H1 (cell line): ENCODE data around the gene ARID5B. TPM values are rescaled to one million over a fixed set of nuclear protein-coding genes. Genes with fewer than 3 reads are reported as not detected.

Experiments used
- CTCF ChIA-PET: fragments of 300-600 bp; sonication (Branson Sonifier 250); formaldehyde crosslinking; loops from one replicate; lab custom pipeline; 2021; ENCODE audit not compliant: partially characterized antibody; lab: Charles Lee
- POLR2A ChIA-PET: fragments of 300-600 bp; sonication (Branson Sonifier 250); formaldehyde crosslinking; loops from one replicate; lab custom pipeline; 2021; ENCODE audit warnings: inconsistent platforms; ENCODE audit not compliant: partially characterized antibody; lab: Charles Lee
- DNase-seq, 2 experiments: peaks; one replicate each; pipeline versions ENCODE4 v3.0.0 to v3.0.0-alpha.2; 2010 to 2022; ENCODE audit warnings: low spot score in 2 of 2, low read depth in 1 of 2, mixed read lengths in 1 of 2
- FAIRE-seq: peaks from 2 replicates; lab custom pipeline; 2011; peaks lifted over from hg19 to GRCh38; lab: Jason Lieb, UNC
- H2AFZ ChIP-seq: 2 replicates; pipeline ENCODE4 v1.8.1; 2012; ENCODE audit warnings: low read length, inconsistent platforms
- H2AK5ac ChIP-seq: 2 replicates; pipeline ENCODE4 v1.6.1; 2013; ENCODE audit warnings: low read depth, low read length
- H2BK120ac ChIP-seq: replicated peaks from 2 replicates; pipeline ENCODE3; 2013; ENCODE audit warnings: low read depth, low read length, inconsistent platforms
- H2BK12ac ChIP-seq: 2 replicates; pipeline ENCODE4 v1.6.1; 2013; ENCODE audit warnings: low read depth, low read length
- H2BK15ac ChIP-seq: 2 replicates; pipeline ENCODE4 v1.6.1; 2013; ENCODE audit warnings: low read length
- H2BK20ac ChIP-seq: 2 replicates; pipeline ENCODE4 v1.6.1; 2013; ENCODE audit warnings: low read length
- H2BK5ac ChIP-seq: 2 replicates; pipeline ENCODE4 v1.6.1; 2013; ENCODE audit warnings: low read depth, low read length
- H3K14ac ChIP-seq: 2 replicates; pipeline ENCODE4 v1.6.1; 2013; ENCODE audit warnings: inconsistent platforms; ENCODE audit not compliant: insufficient read length
- H3K18ac ChIP-seq: 2 replicates; pipeline ENCODE4 v1.6.1; 2013; ENCODE audit warnings: low read length; ENCODE audit errors: extremely low read depth
- H3K23ac ChIP-seq: 2 replicates; pipeline ENCODE4 v1.6.1; 2013; ENCODE audit warnings: inconsistent platforms; ENCODE audit not compliant: insufficient read length
- H3K23me2 ChIP-seq: 2 replicates; pipeline ENCODE4 v1.6.1; 2013; ENCODE audit warnings: low read depth, low read length
- H3K27ac ChIP-seq: 2 replicates; pipeline ENCODE4 v1.6.1; 2011; ENCODE audit warnings: low read depth, low read length, inconsistent platforms
- H3K27me3 ChIP-seq, 4 experiments: replicated peaks in 1 of 4; 1 replicate in 1 of 4; 2 replicates in 3 of 4; pipeline versions ENCODE4 v1.6.1 to v1.8.1; 2011 to 2013; ENCODE audit warnings: low read length in 3 of 4, mild to moderate bottlenecking in 3 of 4, inconsistent platforms in 2 of 4, mixed read lengths in 2 of 4, moderate library complexity in 1 of 4; ENCODE audit not compliant: control insufficient read depth in 3 of 4, insufficient read depth in 3 of 4; ENCODE audit errors: extremely low read depth in 1 of 4
- H3K36me3 ChIP-seq, 4 experiments: 2 replicates each; pipeline versions ENCODE4 v1.6.1 to v1.8.1; 2011 to 2013; ENCODE audit warnings: mild to moderate bottlenecking in 4 of 4, low read length in 3 of 4, moderate library complexity in 2 of 4, control low read depth in 1 of 4, inconsistent platforms in 1 of 4; ENCODE audit not compliant: insufficient read depth in 4 of 4, control insufficient read depth in 2 of 4
- H3K4ac ChIP-seq: replicated peaks from 2 replicates; pipeline ENCODE3; 2013; ENCODE audit warnings: low read length, low read depth, mixed read lengths, inconsistent platforms; ENCODE audit not compliant: insufficient read length
- H3K4me1 ChIP-seq, 4 experiments: replicated peaks in 1 of 4; 1 replicate in 1 of 4; 2 replicates in 3 of 4; pipeline versions ENCODE4 v1.6.1 to v1.8.1; 2011 to 2013; ENCODE audit warnings: low read length in 3 of 4, inconsistent platforms in 2 of 4, mixed read lengths in 1 of 4; ENCODE audit not compliant: insufficient read depth in 4 of 4, control insufficient read depth in 3 of 4
- H3K4me2 ChIP-seq, 2 experiments: 2 replicates each; pipeline versions ENCODE4 v1.6.1 to v1.8.1; 2011 to 2013; ENCODE audit warnings: low read depth in 2 of 2, low read length in 2 of 2, control low read depth in 1 of 2, inconsistent platforms in 1 of 2, mild to moderate bottlenecking in 1 of 2; ENCODE audit not compliant: insufficient read depth in 1 of 2
- H3K4me3 ChIP-seq, 4 experiments: fragments of 200-600, 300-600 bp in 1 of 4; sonication (generic), shearing (Covaris generic), sonication (Bioruptor Twin) in 1 of 4; 2 replicates each; pipeline versions ENCODE4 v1.5.1 to v1.8.1; 2011 to 2016; ENCODE audit warnings: low read length in 4 of 4, low read depth in 3 of 4, control low read depth in 2 of 4, inconsistent platforms in 2 of 4, mild to moderate bottlenecking in 2 of 4, mixed read lengths in 1 of 4, moderate library complexity in 1 of 4; ENCODE audit not compliant: insufficient read depth in 2 of 4; ENCODE audit errors: extremely low read depth in 1 of 4
- H3K56ac ChIP-seq: replicated peaks from 2 replicates; pipeline ENCODE3; 2013; ENCODE audit warnings: low read depth, mild to moderate bottlenecking, mixed read lengths, low read length, inconsistent platforms; ENCODE audit not compliant: insufficient read length
- H3K79me1 ChIP-seq: 2 replicates; pipeline ENCODE4 v1.6.1; 2013; ENCODE audit warnings: low read depth, low read length, control low read depth
- H3K79me2 ChIP-seq, 2 experiments: 2 replicates each; pipeline versions ENCODE4 v1.6.1 to v1.8.1; 2012 to 2013; ENCODE audit warnings: low read length in 2 of 2, mild to moderate bottlenecking in 2 of 2, inconsistent platforms in 1 of 2; ENCODE audit not compliant: insufficient read depth in 2 of 2, control insufficient read depth in 1 of 2
- H3K9ac ChIP-seq, 4 experiments: replicated peaks in 1 of 4; 1 replicate in 1 of 4; 2 replicates in 3 of 4; pipeline versions ENCODE4 v1.6.1 to v1.8.1; 2011 to 2013; ENCODE audit warnings: low read depth in 3 of 4, low read length in 3 of 4, control low read depth in 2 of 4, mild to moderate bottlenecking in 2 of 4, moderate library complexity in 2 of 4, inconsistent platforms in 1 of 4; ENCODE audit errors: extremely low read depth in 1 of 4
- H3K9me3 ChIP-seq, 2 experiments: 2 replicates each; pipeline versions ENCODE4 v1.6.1 to v1.8.1; 2012 to 2013; ENCODE audit warnings: mild to moderate bottlenecking in 2 of 2, moderate library complexity in 2 of 2, control low read depth in 1 of 2, inconsistent platforms in 1 of 2, low read depth in 1 of 2, low read length in 1 of 2, mixed read lengths in 1 of 2; ENCODE audit not compliant: insufficient read depth in 2 of 2
- H4K20me1 ChIP-seq, 2 experiments: replicated peaks in 1 of 2; 2 replicates each; pipeline versions ENCODE3 to v1.8.1; 2011 to 2013; ENCODE audit warnings: inconsistent platforms in 2 of 2, low read length in 2 of 2, mild to moderate bottlenecking in 1 of 2; ENCODE audit not compliant: insufficient read depth in 2 of 2, control insufficient read depth in 1 of 2
- H4K5ac ChIP-seq: 2 replicates; pipeline ENCODE4 v1.6.1; 2013; ENCODE audit warnings: low read length, low read depth, mixed read lengths, inconsistent platforms; ENCODE audit not compliant: insufficient read length
- H4K8ac ChIP-seq: 2 replicates; pipeline ENCODE4 v1.8.0; 2013; ENCODE audit warnings: mild to moderate bottlenecking, moderate library complexity, low read length, inconsistent platforms; ENCODE audit not compliant: insufficient read depth; ENCODE audit errors: extremely low read depth
- H4K91ac ChIP-seq: replicated peaks from 2 replicates; pipeline ENCODE3; 2013; ENCODE audit warnings: low read length, mixed read lengths, inconsistent platforms; ENCODE audit not compliant: insufficient read length
- ASH2L ChIP-seq: fragments of 200-600, 300-600 bp; sonication (generic); IDR thresholded peaks from one replicate; pipeline ENCODE4 v1.7.1; 2017; ENCODE audit warnings: low read length
- BACH1 ChIP-seq: IDR thresholded peaks from 2 replicates; pipeline ENCODE4 v1.6.1; 2012; ENCODE audit warnings: low read length, improper control_type of control experiment
- GABPA ChIP-seq: IDR thresholded peaks from 2 replicates; pipeline ENCODE4 v1.6.1; 2011; ENCODE audit warnings: mild to moderate bottlenecking, low read length, moderate library complexity, borderline replicate concordance; ENCODE audit not compliant: insufficient read depth
- KDM1A ChIP-seq: fragments of 200-600, 300-600 bp; sonication (generic); IDR thresholded peaks from 2 replicates; pipeline ENCODE4 v1.7.1; 2016; ENCODE audit warnings: mild to moderate bottlenecking, low read length, borderline replicate concordance
- MAFK ChIP-seq: IDR thresholded peaks from 2 replicates; pipeline ENCODE4 v1.6.1; 2012; ENCODE audit warnings: low read depth, mild to moderate bottlenecking, improper control_type of control experiment, low read length
- NANOG ChIP-seq: IDR thresholded peaks from 2 replicates; pipeline ENCODE4 v1.6.1; 2011; ENCODE audit warnings: low read length, low read depth, mild to moderate bottlenecking, inconsistent platforms; ENCODE audit not compliant: insufficient read depth, poor library complexity, severe bottlenecking
- POLR2A ChIP-seq, 2 experiments: IDR thresholded peaks; 1 replicate in 1 of 2; 2 replicates in 1 of 2; pipeline ENCODE4 v1.6.1; 2011; ENCODE audit warnings: low read depth in 2 of 2, low read length in 2 of 2, mild to moderate bottlenecking in 2 of 2; ENCODE audit errors: control extremely low read depth in 1 of 2
- RAD21 ChIP-seq, 2 experiments: IDR thresholded peaks in 1 of 2; conservative IDR thresholded peaks in 1 of 2; 2 replicates each; pipeline ENCODE4 v1.6.1; 2011; ENCODE audit warnings: low read depth in 2 of 2, low read length in 2 of 2, improper control_type of control experiment in 1 of 2, inconsistent platforms in 1 of 2, mild to moderate bottlenecking in 1 of 2, moderate library complexity in 1 of 2
- SP1 ChIP-seq: IDR thresholded peaks from 2 replicates; pipeline ENCODE4 v1.6.1; 2011; ENCODE audit warnings: low read depth, low read length
- TAF1 ChIP-seq: IDR thresholded peaks from 2 replicates; pipeline ENCODE4 v1.6.1; 2011; ENCODE audit warnings: mild to moderate bottlenecking, low read depth, low read length
- TBP ChIP-seq: IDR thresholded peaks from 2 replicates; pipeline ENCODE4 v1.6.1; 2011; ENCODE audit warnings: low read depth, low read length, improper control_type of control experiment
- WGBS, 2 experiments: shearing (Covaris generic) in 1 of 2; methylation state at CpG; one replicate each; pipeline versions ENCODE4 v1.1.6 to v1.1.7; 2013 to 2015; ENCODE audit warnings: low lambda C conversion rate in 2 of 2, mixed read lengths in 2 of 2, inconsistent platforms in 1 of 2, low coverage in 1 of 2, missing lambda C conversion rate in 1 of 2; ENCODE audit not compliant: insufficient replicate concordance in 2 of 2, insufficient coverage in 1 of 2, insufficient read length in 1 of 2; ENCODE audit errors: extremely low coverage in 1 of 2, missing lambda C conversion rate in 1 of 2; 5-methylcytosine and 5-hydroxymethylcytosine counted together
- polyA plus RNA-seq, 7 experiments: library from polyadenylated mRNA; depleted of rRNA in 3 of 7; stranded (reverse) in 5 of 7; unstranded in 2 of 7; fragments of >200 nt in 5 of 7; fragments of 200-250 nt in 2 of 7; gene quantifications; 1 replicate in 5 of 7; 2 replicates in 1 of 7; 4 replicates in 1 of 7; pipeline versions ENCODE4 v1.2.1 to v1.2.3, GENCODE V29; 2011 to 2013; ENCODE audit warnings: missing spikeins in 2 of 7, mixed read lengths in 2 of 7
- total RNA-seq: library from RNA; stranded (reverse); fragmentation: NEBNext Ultra II Directional; extraction: Animal tissue kit (Norgen Biotek cat#: 25700); gene quantifications from 2 replicates; pipeline ENCODE4 v1.2.1, GENCODE V29; 2021

ARID5B gene
- total and polyA plus RNA-seq, 2 of the 8 experiments (the other 6 are each of a cell fraction or from before 2014, with no cell fraction given) = 0.21 to 1.1 TPM

DNA sequence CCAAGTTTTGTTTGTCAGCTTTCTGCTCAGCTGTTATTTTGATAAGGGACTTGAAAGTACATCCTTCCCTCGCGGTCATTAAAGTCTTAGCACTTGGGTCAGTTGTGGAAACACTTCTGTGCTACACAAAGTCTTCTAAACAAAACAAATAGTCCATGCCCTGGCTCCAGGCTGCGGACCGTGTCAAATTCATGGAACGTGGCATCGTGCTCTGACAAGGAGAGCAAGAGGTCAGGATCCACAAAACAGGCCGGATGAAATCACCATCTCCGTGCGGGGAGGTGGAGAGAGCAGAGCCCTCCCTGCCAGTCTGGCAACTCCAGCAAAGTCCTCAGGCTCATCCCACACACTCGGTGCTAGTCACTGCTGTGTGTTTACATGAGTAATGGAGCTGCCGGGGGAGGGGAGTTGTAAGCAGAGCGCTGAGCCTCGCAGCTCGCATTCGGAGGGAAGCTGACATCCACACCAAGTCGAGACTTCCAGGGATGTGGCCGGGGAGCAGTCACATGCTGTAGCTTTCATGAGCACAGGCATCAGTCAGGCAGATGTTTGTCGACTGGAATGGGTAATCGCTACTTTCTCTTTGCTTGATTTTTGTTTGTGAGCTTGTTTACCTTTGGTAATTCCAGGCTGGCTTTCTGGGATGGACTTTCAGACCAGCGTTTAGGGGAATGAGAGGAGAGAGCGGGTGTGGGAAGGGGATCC, 147.6 kb downstream of the ARID5B start:
- Histone ChIP-seq H3K23me2 (no peaks in the 10 kb centered on the region), H3K23ac (no peak overlapping the region), H3K4ac (no peak overlapping the region), H3K9ac (peak overlapping the region in 1 of 4 experiments; percentile 44; a peak in 2 of 7 replicates), H3K18ac (peak overlapping the region; percentile 88; the same call in 1 of the 2 replicates), H4K8ac (peak overlapping the region; percentile 75), H3K14ac (no peak overlapping the region), H2AK5ac (no peak overlapping the region), H3K4me1 (peaks cover 3 to 7% (median 6%) of the 10 kb centered on the region in 4 experiments; a peak in 6 of 7 replicates), H3K27ac (no peak overlapping the region), H3K79me2 (no peaks in the 10 kb centered on the region), H2AFZ (peak overlapping the region; percentile 96), H2BK15ac (no peak overlapping the region; the same call in 1 of the 2 replicates), H4K91ac (no peak overlapping the region), H3K4me3 (peak overlapping the region in 2 of 4 experiments; percentile 26 to 40; a peak in 4 of 8 replicates), H3K36me3 (no peaks in the 10 kb centered on the region), H2BK5ac (peak overlapping the region; percentile 45; the same call in 1 of the 2 replicates), H3K9me3 (no peaks in the 10 kb centered on the region), H2BK12ac (peak overlapping the region; percentile 78; the same call in 1 of the 2 replicates), H3K56ac (no peak overlapping the region), H4K5ac (no peak overlapping the region), H2BK120ac (no peak overlapping the region), H2BK20ac (peak overlapping the region; percentile 6; the same call in 1 of the 2 replicates), H4K20me1 (no peaks in the 10 kb centered on the region), H3K27me3 (peaks cover 0 to 2% (median 0%) of the 10 kb centered on the region in 4 experiments; a peak in 2 of 7 replicates), H3K4me2 (peak overlapping the region; percentile 61 to 85), H3K79me1 (no peaks in the 10 kb centered on the region)
- no peak for FAIRE-seq
- peak; percentile 59 to 68 for DNase-seq
- 23% methylated on average over 20 of the region's 21 CpGs; no CpG with 5 or more reads in 1 of the 2 experiments for WGBS, 2 experiments
- POLR2A ChIA-PET = interaction anchor here (1.3 to 1.4 kb wide), 2 partner anchors 10 to 13 kb away, joined by 3 to 4 read pairs; no protein-coding TSS in a partner anchor
- CTCF ChIA-PET = interaction anchor here (0.6 to 5.1 kb wide), 5 partner anchors 9 to 395 kb away, joined by 3 to 55 read pairs (median 5); no protein-coding TSS in a partner anchor
- peak; percentile 57; the same call in 1 of the 2 replicates for TF ChIP-seq TAF1
- TF ChIP-seq GABPA = no peak
- TF ChIP-seq TBP = 0 out of 2 replicates have a peak, but pooled peaks have one; percentile 35
- peak; percentile 56; the same call in 1 of the 2 replicates for TF ChIP-seq SP1
- no peak for TF ChIP-seq NANOG
- TF ChIP-seq POLR2A (IDR thresholded peaks at IDR 0.05; ENCODE audit: control extremely low read depth in 1 of 2, low read depth in 2 of 2, low read length in 2 of 2) = 0 out of 3 replicates have a peak, but pooled peaks of 1 of the 2 experiments have one; percentile 44
- no peak for TF ChIP-seq KDM1A
- peak in 1 of 2 experiments; percentile 6; a peak in 1 of 4 replicates for TF ChIP-seq RAD21 (IDR thresholded peaks at IDR 0.05 in 1 of 2, conservative IDR thresholded peaks at IDR 0.05 in 1 of 2; ENCODE audit: low read depth in 2 of 2, low read length in 2 of 2)
- peak; percentile 93 for TF ChIP-seq ASH2L
- TF ChIP-seq BACH1 = no peak
- no peak for TF ChIP-seq MAFK
